ENCODE results near the gene MRPL44.

GRCh38 chr2:223943135-223943534 lies 14.1 kb upstream of the MRPL44 start:
- no peak for TF ChIP-seq EZH2 (IDR thresholded peaks at IDR 0.05; ENCODE audit: borderline replicate concordance, insufficient read depth, low read depth, low read length, poor library complexity, severe bottlenecking)
- TF ChIP-seq CTCF (IDR thresholded peaks at IDR 0.05) = no peak
